ENCODE data around the gene HS3ST1. TPM values are rescaled to one million over a fixed set of nuclear protein-coding genes. Genes with fewer than 3 reads are reported as not detected.

The HS3ST1 gene
- total RNA-seq (2022; extraction: Qiagen RNA extraction), result 0.27 to 0.54 TPM (median 0.39 TPM) in 5 replicates

DNA sequence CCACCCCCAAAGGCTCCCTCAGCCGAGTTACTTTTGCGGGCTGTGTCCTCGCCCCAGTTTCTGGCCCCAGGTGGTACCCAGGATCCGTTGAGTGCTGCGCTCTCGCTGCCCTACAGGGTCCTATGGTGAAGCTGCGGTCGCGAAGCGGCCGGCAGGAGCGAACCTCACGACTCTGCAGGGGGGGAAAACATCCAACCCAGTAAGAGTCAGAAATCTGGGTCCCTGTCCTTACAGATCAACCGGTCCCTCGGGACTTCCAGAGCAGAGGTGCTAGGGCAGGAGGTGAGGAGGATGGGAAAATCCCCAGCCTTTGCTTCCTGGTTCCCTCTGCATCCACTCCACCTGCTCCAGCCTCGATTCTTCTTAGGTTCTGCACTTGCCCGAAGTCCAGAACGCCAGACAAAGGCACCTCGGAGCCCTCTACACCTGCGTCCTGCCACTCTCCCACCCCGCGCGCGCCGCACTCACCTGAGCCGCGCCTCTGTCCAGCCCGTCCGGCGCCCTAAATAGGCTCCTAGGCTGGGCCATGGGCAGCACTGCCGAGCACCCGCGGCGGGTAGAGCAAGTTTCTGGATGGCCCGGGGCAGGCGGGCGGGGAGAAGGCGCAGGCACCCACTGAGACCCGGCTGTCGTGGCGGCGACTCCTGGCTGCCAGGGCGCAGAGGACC is at the start of gene HS3ST1:
TSS of gene HS3ST1 (minus strand) at position 664 of the 668 bp plus-strand sequence. CDS start 28,889 bp downstream, outside the sequence.

Data from A549 treated with CORT108297 at 1 μM for 4 hours (cell line).